22Rv1 (cell line): ENCODE measurements around the gene CALHM3.

Source experiments
- ZFX ChIP-seq: fragments of 450-650 bp; IDR thresholded peaks from 2 replicates; pipeline ENCODE4 v1.6.1; 2017; ENCODE audit warnings: antibody characterized with exemption, borderline replicate concordance
- TF ChIP-seq, protein P1 (sequence below): fragments of 450-650 bp; IDR thresholded peaks from 2 replicates; pipeline ENCODE4 v1.5.1; 2017; ENCODE audit warnings: mild to moderate bottlenecking

DNA sequence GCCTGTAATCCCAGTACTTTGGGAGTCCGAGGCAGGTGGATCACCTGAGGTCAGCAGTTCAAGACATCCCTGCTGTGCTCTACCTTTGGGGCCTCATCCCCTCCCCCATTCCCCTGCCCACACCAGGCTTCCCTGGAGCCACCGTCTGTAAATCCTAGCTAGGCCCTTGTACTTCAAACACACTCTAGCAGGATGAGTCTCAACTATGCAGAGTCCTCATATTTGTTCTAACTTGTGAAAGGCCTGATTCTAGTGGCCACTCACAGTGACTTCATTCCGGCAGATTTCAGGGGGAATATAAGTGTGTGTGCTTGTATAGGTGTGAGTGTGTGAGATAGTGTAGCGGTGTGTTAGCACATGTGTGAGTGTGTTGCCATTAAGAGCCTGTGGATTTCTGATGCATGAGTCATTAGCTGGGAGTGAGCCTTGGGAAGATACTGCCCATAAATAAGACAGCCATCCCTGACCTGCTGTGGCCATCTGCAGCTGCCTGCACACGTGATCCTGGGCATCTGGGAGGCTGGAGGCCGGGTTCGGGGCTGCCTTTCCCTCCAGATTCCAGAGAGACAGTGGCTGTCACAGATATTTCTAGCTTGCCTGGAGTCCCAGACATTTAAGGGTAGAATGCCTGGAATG lies 12.8 kb upstream of the CALHM3 start:
- TF ChIP-seq, protein P1, sequence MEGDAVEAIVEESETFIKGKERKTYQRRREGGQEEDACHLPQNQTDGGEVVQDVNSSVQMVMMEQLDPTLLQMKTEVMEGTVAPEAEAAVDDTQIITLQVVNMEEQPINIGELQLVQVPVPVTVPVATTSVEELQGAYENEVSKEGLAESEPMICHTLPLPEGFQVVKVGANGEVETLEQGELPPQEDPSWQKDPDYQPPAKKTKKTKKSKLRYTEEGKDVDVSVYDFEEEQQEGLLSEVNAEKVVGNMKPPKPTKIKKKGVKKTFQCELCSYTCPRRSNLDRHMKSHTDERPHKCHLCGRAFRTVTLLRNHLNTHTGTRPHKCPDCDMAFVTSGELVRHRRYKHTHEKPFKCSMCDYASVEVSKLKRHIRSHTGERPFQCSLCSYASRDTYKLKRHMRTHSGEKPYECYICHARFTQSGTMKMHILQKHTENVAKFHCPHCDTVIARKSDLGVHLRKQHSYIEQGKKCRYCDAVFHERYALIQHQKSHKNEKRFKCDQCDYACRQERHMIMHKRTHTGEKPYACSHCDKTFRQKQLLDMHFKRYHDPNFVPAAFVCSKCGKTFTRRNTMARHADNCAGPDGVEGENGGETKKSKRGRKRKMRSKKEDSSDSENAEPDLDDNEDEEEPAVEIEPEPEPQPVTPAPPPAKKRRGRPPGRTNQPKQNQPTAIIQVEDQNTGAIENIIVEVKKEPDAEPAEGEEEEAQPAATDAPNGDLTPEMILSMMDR, result no peak
- no peak for TF ChIP-seq ZFX
